ENCODE measurements around the gene TRABD2B.

TRABD2B gene

DNA sequence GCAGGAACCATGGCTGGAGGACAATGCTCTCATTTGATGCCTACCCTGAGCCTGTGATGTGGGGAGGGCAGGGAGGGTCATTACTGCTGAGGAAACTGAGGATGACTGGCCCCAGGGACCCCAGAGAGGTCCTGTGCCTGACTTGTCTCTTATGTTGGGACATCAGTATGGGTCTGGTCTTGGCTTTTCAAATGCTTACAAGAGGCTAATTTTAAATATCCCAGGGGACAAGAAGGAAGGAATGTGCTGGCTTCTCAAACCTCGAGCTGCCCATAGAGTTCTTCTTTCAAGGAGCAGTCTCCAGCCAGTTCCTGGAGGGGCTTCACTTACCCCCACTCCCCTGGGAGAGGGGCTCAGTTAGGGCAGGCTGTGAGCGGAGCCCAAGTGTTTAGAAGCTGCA is 168.2 kb downstream of the TRABD2B start:
- TF ChIP-seq, protein P1, sequence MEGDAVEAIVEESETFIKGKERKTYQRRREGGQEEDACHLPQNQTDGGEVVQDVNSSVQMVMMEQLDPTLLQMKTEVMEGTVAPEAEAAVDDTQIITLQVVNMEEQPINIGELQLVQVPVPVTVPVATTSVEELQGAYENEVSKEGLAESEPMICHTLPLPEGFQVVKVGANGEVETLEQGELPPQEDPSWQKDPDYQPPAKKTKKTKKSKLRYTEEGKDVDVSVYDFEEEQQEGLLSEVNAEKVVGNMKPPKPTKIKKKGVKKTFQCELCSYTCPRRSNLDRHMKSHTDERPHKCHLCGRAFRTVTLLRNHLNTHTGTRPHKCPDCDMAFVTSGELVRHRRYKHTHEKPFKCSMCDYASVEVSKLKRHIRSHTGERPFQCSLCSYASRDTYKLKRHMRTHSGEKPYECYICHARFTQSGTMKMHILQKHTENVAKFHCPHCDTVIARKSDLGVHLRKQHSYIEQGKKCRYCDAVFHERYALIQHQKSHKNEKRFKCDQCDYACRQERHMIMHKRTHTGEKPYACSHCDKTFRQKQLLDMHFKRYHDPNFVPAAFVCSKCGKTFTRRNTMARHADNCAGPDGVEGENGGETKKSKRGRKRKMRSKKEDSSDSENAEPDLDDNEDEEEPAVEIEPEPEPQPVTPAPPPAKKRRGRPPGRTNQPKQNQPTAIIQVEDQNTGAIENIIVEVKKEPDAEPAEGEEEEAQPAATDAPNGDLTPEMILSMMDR (IDR thresholded peaks at IDR 0.05; ENCODE audit: control extremely low read depth, extremely low read depth, low read depth, missing control alignments), result no peak
- DNase-seq (ENCODE audit: extremely low spot score), result no peak
- CTCF ChIA-PET, result no interaction called here
- POLR2A ChIA-PET, result no interaction called here

DNA sequence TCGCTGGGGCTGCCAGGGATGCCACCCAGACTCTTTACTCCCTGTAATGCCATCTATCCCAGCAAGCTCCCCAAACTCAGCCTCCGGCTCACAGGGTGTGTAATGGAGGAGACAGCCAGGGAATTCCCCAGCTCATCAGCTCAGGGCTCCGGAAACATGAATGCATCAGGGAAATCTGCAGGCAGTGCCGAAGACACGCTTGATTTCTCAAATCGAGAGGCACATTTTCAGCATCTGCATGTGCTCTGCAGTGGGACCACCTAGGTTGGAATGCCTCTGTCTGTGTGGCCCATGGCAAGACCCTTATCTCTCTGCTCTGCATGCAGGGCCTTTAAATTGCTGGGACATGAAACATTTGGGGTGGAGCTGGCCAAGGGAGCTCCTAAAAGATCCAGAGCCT is 170.1 kb downstream of the TRABD2B start:
- CTCF ChIA-PET, result no interaction called here
- DNase-seq (ENCODE audit: extremely low spot score), result no peak
- TF ChIP-seq, protein P1 (IDR thresholded peaks at IDR 0.05; ENCODE audit: control extremely low read depth, extremely low read depth, low read depth, missing control alignments), result no peak
- POLR2A ChIA-PET, result no interaction called here

DNA sequence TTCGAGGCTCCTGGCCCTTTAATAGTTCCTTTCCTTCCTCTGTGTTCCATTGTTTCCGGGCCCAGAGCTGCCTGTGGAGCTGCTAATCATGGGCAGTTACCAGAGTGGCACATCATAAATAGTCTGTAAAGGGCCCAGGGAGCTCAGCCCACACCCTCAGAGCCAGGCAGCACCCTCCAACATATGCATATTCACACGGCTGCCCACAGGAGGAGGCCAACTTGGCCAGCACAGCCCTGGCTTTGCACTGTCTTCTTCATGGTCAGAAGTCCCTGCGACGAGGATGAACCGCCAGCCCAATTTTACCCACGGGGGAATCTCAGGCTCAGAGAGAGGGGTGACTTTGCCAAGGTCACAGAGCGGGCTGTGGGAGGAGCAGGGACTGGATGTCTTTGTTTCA is 172.5 kb downstream of the TRABD2B start:
- no peak for DNase-seq (ENCODE audit: extremely low spot score)
- CTCF ChIA-PET, result no interaction called here
- TF ChIP-seq, protein P1 (IDR thresholded peaks at IDR 0.05; ENCODE audit: control extremely low read depth, extremely low read depth, low read depth, missing control alignments), result no peak
- POLR2A ChIA-PET, result no interaction called here

DNA sequence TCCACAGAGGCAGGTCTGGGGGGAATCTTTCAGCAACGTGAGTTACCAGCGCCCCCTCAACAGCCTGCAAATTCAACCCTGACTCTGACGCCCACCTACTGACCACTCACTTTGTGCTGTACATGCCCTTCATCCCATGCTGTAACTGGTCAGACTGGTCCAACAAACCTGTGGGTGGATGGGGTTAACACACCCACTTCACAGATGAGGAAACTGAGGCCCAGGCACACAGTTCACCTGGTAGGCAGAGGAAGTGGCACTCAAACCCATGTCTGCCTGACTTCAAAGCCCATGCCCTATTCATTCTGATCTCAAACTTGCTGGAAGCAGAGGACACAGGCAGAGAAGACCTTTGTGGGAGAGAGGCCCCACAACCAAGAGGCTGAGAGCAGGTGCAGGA is 172.9 kb downstream of the TRABD2B start:
- no peak for DNase-seq (ENCODE audit: extremely low spot score)
- TF ChIP-seq, protein P1 (IDR thresholded peaks at IDR 0.05; ENCODE audit: control extremely low read depth, extremely low read depth, low read depth, missing control alignments), result no peak
- ChIA-PET CTCF (no interaction called here), POLR2A (no interaction called here)

DNA sequence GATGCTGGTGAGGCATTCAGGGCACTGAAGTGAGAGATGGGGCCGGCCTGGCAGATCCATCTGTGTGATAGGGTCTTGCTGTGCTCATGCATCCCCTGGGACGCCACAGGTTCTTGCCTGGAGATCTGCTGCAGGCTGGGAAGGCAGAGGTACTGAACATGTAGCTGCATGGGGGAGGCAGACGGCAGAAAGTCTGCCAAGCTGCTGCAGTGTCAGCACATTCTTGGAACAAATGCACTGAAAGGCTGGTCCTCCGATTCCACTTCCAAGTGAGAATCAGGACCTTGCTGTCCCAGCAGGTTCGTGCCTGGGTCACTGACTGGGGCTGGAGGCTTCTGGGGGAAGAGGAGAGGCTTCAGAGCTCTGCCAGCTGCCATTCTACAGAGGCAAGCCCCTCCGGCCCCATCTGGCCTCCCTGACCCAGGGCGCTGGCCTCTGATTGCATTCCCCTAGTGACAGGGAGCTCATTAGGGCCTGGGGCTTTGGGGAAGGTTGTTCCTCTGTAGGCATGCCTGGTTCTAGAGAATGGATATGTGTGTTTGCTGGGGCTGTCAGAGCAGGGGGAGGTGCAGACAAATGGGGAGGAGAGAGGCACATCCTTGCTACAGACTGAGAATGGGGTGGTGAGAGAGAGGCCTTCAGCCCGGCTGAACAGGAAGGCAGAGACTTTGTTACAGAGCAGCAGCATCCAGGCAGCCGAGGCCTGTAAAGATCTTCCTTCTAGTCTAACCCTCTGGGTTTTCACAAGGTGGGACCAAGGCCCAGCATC is 174.0 kb downstream of the TRABD2B start:
- ChIA-PET CTCF (interaction anchor here (1.5 kb wide), 1 partner anchor 23 kb away, joined by 3 read pairs; no protein-coding TSS in a partner anchor), POLR2A (no interaction called here)
- DNase-seq (ENCODE audit: extremely low spot score), result no peak
- TF ChIP-seq, protein P1 (IDR thresholded peaks at IDR 0.05; ENCODE audit: control extremely low read depth, extremely low read depth, low read depth, missing control alignments), result no peak

DNA sequence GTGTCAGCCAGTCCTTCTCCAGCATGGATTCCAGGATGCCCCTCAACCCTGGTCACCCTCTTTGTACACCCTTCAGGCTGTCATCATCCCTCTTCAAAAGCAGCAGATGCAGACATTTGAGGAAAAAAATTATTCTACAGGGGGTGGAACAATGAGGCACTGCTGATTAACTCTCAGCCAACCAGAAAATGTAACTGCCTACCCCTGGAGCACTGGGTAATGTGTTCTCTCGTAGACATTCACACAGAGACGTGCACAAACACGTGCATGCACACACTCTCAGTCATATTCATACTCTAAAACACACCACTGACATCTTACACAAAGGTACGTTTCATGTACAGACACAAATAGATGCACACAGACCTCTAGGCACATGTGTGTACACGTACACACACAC is 175.4 kb downstream of the TRABD2B start:
- ChIA-PET POLR2A (no interaction called here), CTCF (interaction anchor here (1.5 kb wide), 1 partner anchor 21 kb away, joined by 3 read pairs; no protein-coding TSS in a partner anchor)
- TF ChIP-seq, protein P1 (IDR thresholded peaks at IDR 0.05; ENCODE audit: control extremely low read depth, extremely low read depth, low read depth, missing control alignments), result no peak
- DNase-seq (ENCODE audit: extremely low spot score), result no peak

Data from GM10248 (cell line).